OCI-LY1 (cell line): Measurements from ENCODE around the gene TXLNG.

Experiments used
- H2AFZ ChIP-seq: fragments of 200-600 bp; sonication (generic), shearing (Covaris generic); 2 replicates; pipeline ENCODE4 v1.6.0; 2014; ENCODE audit warnings: antibody characterized with exemption, mild to moderate bottlenecking, low read length
- H3F3A ChIP-seq: fragments of 200-600 bp; sonication (generic), shearing (Covaris generic); 2 replicates; pipeline ENCODE4 v1.6.0; 2014; ENCODE audit warnings: mild to moderate bottlenecking, antibody characterized with exemption, low read length, moderate library complexity; ENCODE audit not compliant: insufficient read depth
- H3K27ac ChIP-seq: fragments of 200-600 bp; sonication (generic); 2 replicates; pipeline ENCODE4 v1.5.1; 2014; ENCODE audit warnings: low read length, mixed run types, mild to moderate bottlenecking, low read depth; ENCODE audit not compliant: poor library complexity, severe bottlenecking
- H3K27me3 ChIP-seq: fragments of 200-600 bp; sonication (generic); 2 replicates; pipeline ENCODE4 v1.6.0; 2014; ENCODE audit warnings: antibody characterized with exemption, mild to moderate bottlenecking, low read length, moderate library complexity; ENCODE audit not compliant: insufficient read depth
- H3K36me3 ChIP-seq: fragments of 200-600 bp; sonication (generic); 2 replicates; pipeline ENCODE4 v1.6.1; 2014; ENCODE audit warnings: mild to moderate bottlenecking, antibody characterized with exemption, low read length, moderate library complexity, mixed read lengths; ENCODE audit not compliant: insufficient read depth
- H3K4me1 ChIP-seq: fragments of 200-600 bp; sonication (generic); 2 replicates; pipeline ENCODE4 v1.5.1; 2014; ENCODE audit warnings: mild to moderate bottlenecking, low read length, moderate library complexity; ENCODE audit not compliant: insufficient read depth, severe bottlenecking
- H3K4me2 ChIP-seq: fragments of 200-600 bp; sonication (generic), shearing (Covaris generic); 2 replicates; pipeline ENCODE4 v1.6.1; 2014; ENCODE audit warnings: low read length
- H3K4me3 ChIP-seq: fragments of 200-600 bp; sonication (generic); 2 replicates; pipeline ENCODE4 v1.5.1; 2014; ENCODE audit warnings: low read length, low read depth, mild to moderate bottlenecking, mixed read lengths; ENCODE audit not compliant: poor library complexity, severe bottlenecking
- H3K79me2 ChIP-seq: fragments of 200-600 bp; shearing (Covaris generic); 2 replicates; pipeline ENCODE4 v1.6.1; 2016; ENCODE audit warnings: mixed run types, low read length, mixed read lengths; ENCODE audit not compliant: insufficient read depth
- H3K9ac ChIP-seq: fragments of 200-600 bp; sonication (generic), shearing (Covaris generic); 2 replicates; pipeline ENCODE4 v1.6.1; 2014; ENCODE audit warnings: mild to moderate bottlenecking, low read length, mixed read lengths
- H3K9me2 ChIP-seq: fragments of 200-600 bp; sonication (generic), shearing (Covaris generic); 2 replicates; pipeline ENCODE4 v1.6.1; 2014; ENCODE audit warnings: low read depth, mild to moderate bottlenecking, low read length, mixed read lengths
- H3K9me3 ChIP-seq: fragments of 200-600 bp; shearing (Covaris generic); 2 replicates; pipeline ENCODE4 v1.6.1; 2014; ENCODE audit warnings: low read length, mixed read lengths
- H4K20me1 ChIP-seq: fragments of 200-600 bp; sonication (generic), shearing (Covaris generic); 2 replicates; pipeline ENCODE4 v1.6.0; 2016; ENCODE audit warnings: mild to moderate bottlenecking, low read length; ENCODE audit not compliant: insufficient read depth
- CTCF ChIP-seq: fragments of 200-600 bp; sonication (generic), shearing (Covaris generic); IDR thresholded peaks from 2 replicates; pipeline ENCODE4 v1.5.1; 2017; ENCODE audit warnings: mild to moderate bottlenecking, antibody characterized with exemption, low read length, moderate library complexity, mixed read lengths
- EZH2 ChIP-seq: fragments of 200-600 bp; sonication (generic), shearing (Covaris generic); IDR thresholded peaks from 2 replicates; pipeline ENCODE4 v1.8.0; 2017; ENCODE audit warnings: borderline replicate concordance, mixed run types, mild to moderate bottlenecking, antibody characterized with exemption, low read length, moderate library complexity, mixed read lengths

The TXLNG gene

GRCh38 chrX:16843208-16843909 lies 57.1 kb downstream of the TXLNG start:
- no peak for TF ChIP-seq EZH2
- no peak for TF ChIP-seq CTCF
- Histone ChIP-seq H3K4me2 (no peak overlapping the region), H3F3A (no peaks in the 10 kb centered on the region), H3K27ac (no peak overlapping the region), H3K9me3 (no peaks in the 10 kb centered on the region), H2AFZ (no peak overlapping the region), H3K36me3 (peaks cover 89% of the 10 kb centered on the region), H4K20me1 (no peaks in the 10 kb centered on the region), H3K79me2 (no peaks in the 10 kb centered on the region), H3K27me3 (no peaks in the 10 kb centered on the region), H3K4me3 (no peak overlapping the region), H3K9me2 (no peaks in the 10 kb centered on the region), H3K4me1 (peaks cover 10% of the 10 kb centered on the region), H3K9ac (no peak overlapping the region)

- no peaks in the 10 kb centered on the region for H4K20me1 ChIP-seq
- H3K9me3 ChIP-seq, result no peaks in the 10 kb centered on the region
- H3K79me2 ChIP-seq, result no peaks in the 10 kb centered on the region
- no peaks in the 10 kb centered on the region for H3K27me3 ChIP-seq
- H3K9ac ChIP-seq, result no peak overlapping the region
- no peak overlapping the region for H3K4me3 ChIP-seq
- H3F3A ChIP-seq, result no peaks in the 10 kb centered on the region
- H3K27ac ChIP-seq, result no peak overlapping the region
- no peak overlapping the region for H2AFZ ChIP-seq
- H3K4me1 ChIP-seq, result no peaks in the 10 kb centered on the region
- H3K36me3 ChIP-seq, result peaks cover 93% of the 10 kb centered on the region
- no peak for TF ChIP-seq CTCF
- no peak for TF ChIP-seq EZH2
- H3K9me2 ChIP-seq, result no peaks in the 10 kb centered on the region
- no peak overlapping the region for H3K4me2 ChIP-seq
These were observed 59.4 kb downstream of the TXLNG start for GRCh38 chrX:16845686-16846085.

DNA sequence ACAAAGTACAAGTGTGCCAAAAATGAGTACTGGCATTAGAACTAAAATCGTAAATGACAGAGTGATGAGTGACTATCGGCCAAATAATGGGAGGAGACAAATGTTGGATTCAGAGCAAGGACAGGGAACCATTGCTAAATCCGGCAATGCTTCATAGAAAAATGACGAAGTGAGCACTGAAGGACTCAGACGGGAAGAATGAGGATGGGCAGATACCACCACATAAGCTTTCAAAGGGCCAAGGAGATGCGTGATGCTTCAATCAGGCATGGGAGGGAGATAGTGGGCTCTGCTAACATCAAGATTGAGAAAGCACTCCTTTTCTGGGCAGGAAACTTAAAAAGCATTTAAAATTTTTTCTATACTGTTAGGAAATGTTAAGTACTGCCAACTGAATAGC lies 62.3 kb downstream of the TXLNG start:
- Histone ChIP-seq H3K4me1 (no peaks in the 10 kb centered on the region), H3K9ac (no peak overlapping the region), H3F3A (no peaks in the 10 kb centered on the region), H3K79me2 (no peaks in the 10 kb centered on the region), H3K27ac (no peak overlapping the region), H3K9me2 (no peaks in the 10 kb centered on the region), H2AFZ (no peak overlapping the region), H3K36me3 (peaks cover 96% of the 10 kb centered on the region), H3K27me3 (no peaks in the 10 kb centered on the region), H3K4me3 (no peak overlapping the region), H3K4me2 (no peak overlapping the region), H4K20me1 (no peaks in the 10 kb centered on the region), H3K9me3 (no peaks in the 10 kb centered on the region)
- no peak for TF ChIP-seq CTCF
- TF ChIP-seq EZH2, result no peak
